Stimulated activated CD4-positive, alpha-beta T cell treated with anti-CD3 and anti-CD28 coated beads, Interleukin-4, amount 100 ng/mL, for 4 hours (primary cell): ENCODE measurements around the gene FIZ1.

Experiments used
- DNase-seq, 2 experiments: peaks; one replicate each; pipeline ENCODE4 v3.0.0-alpha.2; 2020

Gene FIZ1

GRCh38 chr19:55635334-55635717, 36.0 kb upstream of the FIZ1 start:
- DNase-seq, result no peak

- DNase-seq, result no peak
These were observed 34.5 kb upstream of the FIZ1 start for GRCh38 chr19:55633861-55634260.

- peak; percentile 70 to 80 for DNase-seq
These were observed 33.1 kb upstream of the FIZ1 start for GRCh38 chr19:55632463-55632834.

- DNase-seq, result peak in 1 of 2 experiments; percentile 66
These were observed 27.0 kb upstream of the FIZ1 start for GRCh38 chr19:55626350-55626749.

GRCh38 chr19:55625004-55625326, 25.6 kb upstream of the FIZ1 start:
- no peak for DNase-seq

DNA sequence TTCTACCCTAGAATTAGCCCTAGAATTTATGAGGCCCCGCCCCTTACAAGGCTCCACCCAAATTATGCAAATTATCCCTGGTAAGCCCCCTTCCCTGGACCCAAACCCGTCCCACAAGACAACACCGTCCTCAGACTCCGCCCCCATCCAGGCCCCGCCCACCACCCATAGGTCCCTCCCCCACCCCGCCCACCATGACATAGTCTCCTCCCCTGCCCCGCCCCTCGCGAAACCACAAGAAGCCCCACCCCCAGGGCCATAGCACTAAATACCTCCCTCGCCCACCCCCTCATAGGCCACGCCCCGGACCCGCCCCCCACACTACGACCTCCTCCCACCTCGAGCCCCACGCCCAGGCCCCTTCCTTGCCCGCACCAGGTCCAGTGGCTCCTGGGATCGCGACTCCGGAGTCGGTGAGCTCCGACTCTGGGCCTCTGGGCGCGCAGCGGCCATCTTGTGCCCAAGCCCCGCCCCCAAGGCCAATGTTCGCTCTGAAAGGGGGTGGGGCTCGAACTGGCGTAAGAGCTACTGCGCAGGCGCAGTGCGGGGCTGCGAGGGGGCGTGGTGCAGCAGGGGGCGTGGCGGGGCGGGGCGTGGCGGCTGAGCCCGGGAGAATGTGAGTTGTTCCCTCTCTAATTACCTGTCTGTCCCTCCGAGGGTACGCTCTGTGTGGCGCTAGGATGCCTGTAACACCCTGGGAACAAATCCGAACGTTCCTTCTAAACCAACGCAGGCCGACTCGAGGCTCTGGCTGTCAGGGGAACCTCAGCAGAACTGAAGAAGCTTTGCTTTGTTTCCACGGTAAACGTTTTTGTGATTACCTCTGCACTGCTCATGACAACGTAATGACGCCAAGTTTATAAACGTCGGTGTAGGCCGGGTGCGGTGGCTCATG, 25.0 kb upstream of the FIZ1 start, which contains the start of gene ZNF784:
Gene ZNF784 (minus strand): TSS at position 458 of the 895 bp plus-strand sequence. CDS start 5 bp downstream, at position 453.
- DNase-seq, result peak; percentile 89 to 96

GRCh38 chr19:55623561-55623960, 24.2 kb upstream of the FIZ1 start:
- DNase-seq, result no peak

DNA sequence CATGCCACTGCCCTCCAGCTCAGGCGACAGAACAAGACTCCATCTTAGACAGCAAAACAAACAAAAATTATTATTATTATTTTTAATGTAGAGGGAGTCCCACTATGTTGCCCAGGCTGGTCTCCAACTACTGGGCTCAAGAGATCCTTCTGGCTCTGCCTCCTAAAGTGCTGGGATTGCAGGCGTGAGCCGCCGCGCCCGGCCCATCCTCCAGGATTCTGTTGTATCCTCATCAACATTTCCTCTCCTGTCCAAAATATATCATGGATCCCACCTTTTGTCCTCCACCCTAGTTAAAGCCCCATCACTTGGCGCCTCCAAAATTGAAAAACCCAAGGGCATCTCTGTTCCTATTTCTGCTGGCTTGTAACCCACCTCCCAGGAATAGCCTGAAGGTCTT, 23.8 kb upstream of the FIZ1 start:
- no peak for DNase-seq

DNA sequence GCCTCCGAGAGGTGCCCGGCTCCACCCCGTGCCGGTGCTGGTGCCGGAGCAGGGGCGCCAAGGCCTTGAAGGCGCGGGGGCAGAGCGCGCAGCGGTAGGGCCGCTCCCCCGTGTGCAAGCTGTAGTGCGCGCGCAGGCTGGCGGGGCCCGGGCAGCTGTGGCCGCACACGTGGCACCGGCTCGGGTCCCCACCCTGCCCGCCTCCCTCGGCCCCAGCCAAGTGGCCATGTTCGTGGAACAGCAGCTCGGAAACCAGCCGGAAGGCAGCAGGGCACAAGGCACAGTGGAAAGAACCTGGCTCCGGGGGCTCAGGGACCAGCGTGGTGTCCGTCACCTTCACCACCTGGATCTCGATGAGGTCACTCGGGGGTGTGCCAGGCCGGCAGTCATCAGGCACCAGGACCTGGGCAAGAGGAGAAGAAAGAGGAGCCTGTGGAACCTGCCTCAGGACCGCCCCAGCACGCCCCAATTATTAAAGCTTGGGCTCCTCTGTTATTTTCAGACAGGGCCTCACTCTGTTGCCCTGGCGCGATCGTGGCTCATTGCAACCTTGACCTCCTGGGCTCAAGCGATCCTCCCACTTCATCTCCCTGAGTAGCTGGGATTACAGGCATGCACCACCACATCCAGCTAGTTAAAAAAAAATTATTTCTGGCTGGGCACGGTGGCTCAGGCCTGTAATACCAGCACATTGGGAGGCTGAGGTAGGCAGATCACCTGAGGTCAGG, 23.1 kb upstream of the FIZ1 start:
- no peak for DNase-seq

DNA sequence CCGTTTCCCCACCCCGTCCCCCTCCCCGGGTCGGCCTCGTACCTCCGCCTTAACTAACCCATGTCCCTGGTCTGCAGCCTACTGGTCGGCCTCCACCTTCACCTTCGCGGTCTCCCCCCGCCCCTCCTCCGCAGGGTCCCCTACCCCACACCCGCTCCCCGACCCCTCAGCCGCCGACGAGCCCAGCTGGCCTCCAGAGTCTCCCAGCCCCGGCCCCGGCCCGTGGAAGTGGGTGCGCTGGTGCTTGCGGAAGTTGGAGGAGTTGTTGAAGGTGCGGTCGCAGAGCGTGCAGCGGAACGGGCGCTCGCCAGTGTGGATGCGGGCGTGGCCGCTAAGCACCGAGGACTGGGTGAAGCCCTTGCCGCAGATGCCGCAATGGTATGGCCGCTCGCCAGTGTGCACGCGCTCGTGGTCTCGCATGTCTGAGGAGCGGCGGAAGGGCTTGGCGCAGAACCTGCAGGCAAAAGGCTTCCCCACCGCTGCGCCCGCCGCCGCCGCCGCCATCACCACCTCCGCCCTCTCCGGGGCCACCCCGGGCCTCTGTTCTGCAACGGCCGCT, 22.4 kb upstream of the FIZ1 start:
- no peak for DNase-seq

- no peak for DNase-seq
These were observed 21.9 kb upstream of the FIZ1 start for GRCh38 chr19:55621205-55621672.

- DNase-seq, result peak in 1 of 2 experiments; percentile 36
These were observed 21.3 kb upstream of the FIZ1 start for GRCh38 chr19:55620410-55621204.

GRCh38 chr19:55619286-55619685, 20.0 kb upstream of the FIZ1 start:
- DNase-seq, result no peak

DNA sequence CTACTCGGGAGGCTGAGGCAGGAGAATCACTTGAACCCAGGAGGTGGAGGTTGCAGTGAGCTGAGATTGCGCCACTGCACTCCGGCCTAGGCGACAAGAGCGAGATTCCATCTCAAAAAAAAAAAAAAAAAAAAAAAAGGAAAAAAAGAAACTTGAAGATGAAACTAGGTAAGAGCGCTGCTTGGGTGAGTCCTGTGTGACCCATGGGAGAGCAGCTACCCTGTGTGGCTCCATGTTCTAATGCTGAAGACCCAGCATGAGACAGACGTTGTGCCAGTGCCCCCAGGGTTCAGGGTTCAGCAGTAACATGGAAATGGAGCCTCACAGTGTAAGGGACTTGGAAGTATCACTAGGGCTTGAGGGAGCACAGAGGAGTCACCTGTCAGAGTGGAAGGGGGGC, 19.1 kb upstream of the FIZ1 start:
- no peak for DNase-seq

DNA sequence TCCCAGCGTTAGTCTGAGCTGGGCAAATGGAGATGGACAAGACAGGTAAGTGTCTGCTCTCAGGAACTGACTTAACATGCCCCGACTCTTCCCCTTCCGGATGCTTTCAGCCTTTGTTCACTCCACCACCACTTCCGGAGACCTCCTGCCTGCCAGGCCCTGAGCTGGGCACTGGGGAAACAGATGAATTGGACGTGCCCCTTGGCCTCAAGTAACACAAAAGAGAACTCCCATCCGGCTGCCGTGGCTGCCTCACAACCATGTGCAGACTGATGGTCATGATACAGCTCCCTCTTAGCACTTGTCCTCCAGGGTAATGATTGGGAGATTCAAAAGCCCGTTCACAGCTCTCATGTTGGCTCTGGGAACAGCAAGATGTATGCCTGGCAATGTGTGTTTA, 18.1 kb upstream of the FIZ1 start:
- DNase-seq, result no peak

GRCh38 chr19:55616395-55616875, 17.1 kb upstream of the FIZ1 start:
- no peak for DNase-seq

- no peak for DNase-seq
These were observed 16.5 kb upstream of the FIZ1 start for GRCh38 chr19:55615543-55616394.

- no peak for DNase-seq
These were observed 15.6 kb upstream of the FIZ1 start for GRCh38 chr19:55614711-55615542.

GRCh38 chr19:55613930-55614710, 14.8 kb upstream of the FIZ1 start:
- no peak for DNase-seq

- no peak for DNase-seq
These were observed 14.1 kb upstream of the FIZ1 start for GRCh38 chr19:55613396-55613795.
